ENCODE measurements around the gene RIMBP3C.
"Not testable (repeated sequence)": the region's sequence is repeated elsewhere in the genome, so short reads cannot be mapped to it uniquely, and the experiment has no call there.

RIMBP3C gene

GRCh38 chr22:21570398-21570797, 19.1 kb upstream of the RIMBP3C start:
- TF ChIP-seq CTCF (IDR thresholded peaks at IDR 0.05; ENCODE audit: low read depth, low read length, missing control alignments) = no peak
- H3K4me3 ChIP-seq (replicated peaks; ENCODE audit: low read depth, low read length) = no peak overlapping the region
- DNase-seq (ENCODE audit: extremely low read depth, low read depth) = no peak

DNA sequence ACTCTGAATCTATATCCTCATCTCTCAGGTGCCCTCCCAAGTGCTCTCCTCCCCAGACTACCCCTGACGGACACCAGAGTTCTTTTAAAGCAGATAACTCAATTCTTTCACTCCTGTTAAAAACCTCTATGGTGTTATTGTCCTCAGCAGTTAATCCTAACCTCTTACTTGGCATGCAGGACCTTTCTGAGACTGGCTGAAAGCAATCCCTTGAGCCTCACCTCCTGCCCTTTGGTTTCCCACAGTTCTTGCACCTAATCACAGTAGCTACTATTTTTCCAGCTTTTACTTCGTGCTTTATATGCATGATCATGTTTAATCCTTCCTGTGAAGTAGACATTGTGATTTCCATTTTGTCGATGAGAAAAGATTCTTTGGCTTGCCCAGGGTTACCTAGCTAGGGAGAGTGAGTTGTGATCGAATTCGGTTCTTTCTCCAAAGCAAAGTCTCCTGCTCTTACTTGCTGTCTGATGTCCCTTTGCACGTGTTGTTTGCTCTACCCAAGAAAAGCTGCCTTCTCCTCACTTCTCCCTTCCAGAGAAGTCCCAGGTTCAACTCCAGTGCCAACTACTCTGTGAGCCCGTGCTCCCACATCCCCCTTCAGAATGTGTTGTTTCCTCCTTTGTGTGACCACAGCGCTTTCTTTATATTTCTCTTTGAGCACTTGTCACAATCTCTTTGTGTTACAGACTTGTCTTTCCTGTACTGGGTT, 18.4 kb upstream of the RIMBP3C start:
- no peak for TF ChIP-seq CTCF (IDR thresholded peaks at IDR 0.05; ENCODE audit: low read depth, low read length, missing control alignments)
- peak overlapping the region; percentile 95 for H3K4me3 ChIP-seq (replicated peaks; ENCODE audit: low read depth, low read length)
- DNase-seq (ENCODE audit: extremely low read depth, low read depth) = no peak

- not testable (repeated sequence) for DNase-seq (ENCODE audit: extremely low read depth, low read depth)
Observed at GRCh38 chr22:21569076-21569427, 17.8 kb upstream of the RIMBP3C start.

GRCh38 chr22:21568347-21569075, 17.2 kb upstream of the RIMBP3C start:
- peak overlapping the region; percentile 95 for H3K4me3 ChIP-seq (replicated peaks; ENCODE audit: low read depth, low read length)
- no peak for DNase-seq (ENCODE audit: extremely low read depth, low read depth)
- TF ChIP-seq CTCF (IDR thresholded peaks at IDR 0.05; ENCODE audit: low read depth, low read length, missing control alignments) = no peak

More at GRCh38 chr22:21569076-21569427, 17.8 kb upstream of the RIMBP3C start:
- peak overlapping the region; percentile 95 for H3K4me3 ChIP-seq (replicated peaks; ENCODE audit: low read depth, low read length)

GRCh38 chr22:21567456-21568346, 16.4 kb upstream of the RIMBP3C start, which contains the start of gene UBE2L3:
TSS of gene UBE2L3 (plus strand) at chr22:21567714. CDS start at chr22:21567745, 31 bp downstream.
- peak within 1 kb of the TSS; percentile 95 for H3K4me3 ChIP-seq (replicated peaks; ENCODE audit: low read depth, low read length)
- no peak for TF ChIP-seq CTCF (IDR thresholded peaks at IDR 0.05; ENCODE audit: low read depth, low read length, missing control alignments)
- DNase-seq (ENCODE audit: extremely low read depth, low read depth) = peak; percentile 17

GRCh38 chr22:21564411-21564810, 13.2 kb upstream of the RIMBP3C start:
- TF ChIP-seq CTCF (IDR thresholded peaks at IDR 0.05; ENCODE audit: low read depth, low read length, missing control alignments) = no peak
- no peak for DNase-seq (ENCODE audit: extremely low read depth, low read depth)
- no peak overlapping the region for H3K4me3 ChIP-seq (replicated peaks; ENCODE audit: low read depth, low read length)

DNA sequence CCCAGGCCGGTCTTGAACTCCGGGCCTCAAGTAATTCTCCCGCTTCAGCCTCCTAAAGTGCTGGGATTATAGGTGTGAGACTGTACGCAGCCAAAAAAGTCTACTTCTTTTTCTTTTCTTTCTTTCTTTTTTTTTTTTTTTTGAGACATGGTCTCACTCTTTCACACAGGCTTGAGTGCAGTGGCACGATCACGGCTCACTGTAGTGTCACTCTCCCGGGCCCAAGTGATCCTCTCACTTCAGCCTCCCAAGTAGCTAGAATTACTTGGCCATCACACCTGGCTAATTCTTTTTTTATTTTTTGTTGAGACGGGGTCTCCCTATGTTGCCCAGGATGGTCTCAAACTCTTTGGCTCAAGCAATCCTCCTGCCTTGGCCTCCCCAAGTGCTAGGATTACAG, 12.7 kb upstream of the RIMBP3C start:
- no peak for TF ChIP-seq CTCF (IDR thresholded peaks at IDR 0.05; ENCODE audit: low read depth, low read length, missing control alignments)
- H3K4me3 ChIP-seq (replicated peaks; ENCODE audit: low read depth, low read length) = no peak overlapping the region
- no peak for DNase-seq (ENCODE audit: extremely low read depth, low read depth)

GRCh38 chr22:21560657-21561056, 9.4 kb upstream of the RIMBP3C start:
- DNase-seq (ENCODE audit: extremely low read depth, low read depth); H3K4me3 ChIP-seq (replicated peaks; ENCODE audit: low read depth, low read length): not testable (repeated sequence)

DNA sequence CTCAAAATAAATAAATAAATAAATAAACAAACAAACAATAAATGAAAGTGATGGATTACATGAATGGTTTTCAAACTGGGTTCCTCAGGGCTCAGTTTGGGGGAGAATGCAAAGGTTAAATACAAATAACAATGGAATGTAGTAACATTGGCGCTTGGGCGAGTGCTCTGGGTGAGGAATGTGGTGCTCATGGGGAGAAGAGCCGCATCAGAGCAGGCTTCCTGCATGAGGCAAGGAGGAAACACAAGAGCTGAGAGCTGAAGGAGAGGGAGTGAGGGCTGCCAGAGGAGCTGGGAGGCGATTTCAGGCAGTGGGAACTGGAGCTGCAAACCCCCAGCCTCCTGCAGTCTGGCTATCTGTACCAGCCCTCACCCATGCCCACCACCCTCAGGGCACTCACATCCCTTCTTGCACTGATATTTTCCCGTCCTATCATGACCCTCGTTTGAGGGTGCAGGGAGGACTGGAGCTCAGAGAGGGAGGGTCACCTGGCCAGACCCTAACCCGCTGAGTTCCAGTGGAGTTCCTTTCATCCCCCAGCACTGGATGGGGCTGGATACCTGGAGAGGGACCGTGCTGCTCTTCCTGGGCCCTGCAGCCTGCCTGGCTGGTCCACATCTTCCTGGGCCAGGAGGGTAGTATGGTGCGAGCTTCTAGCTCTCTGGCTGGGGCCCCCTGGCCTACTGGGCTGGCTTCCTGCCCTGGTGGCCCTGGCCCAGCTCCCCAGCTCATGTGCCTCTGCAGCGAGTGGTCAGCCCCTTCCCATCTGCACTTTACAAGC, 8.3 kb upstream of the RIMBP3C start:
- H3K4me3 ChIP-seq (replicated peaks; ENCODE audit: low read depth, low read length); DNase-seq (ENCODE audit: extremely low read depth, low read depth): not testable (repeated sequence)
